NT2/D1 (cell line): Measurements from ENCODE around the gene ATP7A.

ENCODE experiments used
- YY1 ChIP-seq: IDR thresholded peaks from 2 replicates; pipeline ENCODE4 v1.6.1; 2011; ENCODE audit not compliant: insufficient read length, insufficient read depth
- ZNF274 ChIP-seq: IDR thresholded peaks from 2 replicates; pipeline ENCODE4 v1.6.1; 2011; ENCODE audit warnings: mild to moderate bottlenecking, low read depth, low read length

- TF ChIP-seq YY1 (no peak), ZNF274 (no peak)
Measured at GRCh38 chrX:77949840-77950239, 39.3 kb downstream of the ATP7A start.
